PC-9 (cell line): ENCODE data around the gene MACROD2. TPM values are rescaled to one million over a fixed set of nuclear protein-coding genes. Genes with fewer than 3 reads are reported as not detected.

ENCODE experiments used
- BruUV-seq: library from RNA; stranded (reverse); fragments of 400-500 nt; replicated peaks from 2 replicates; lab custom pipeline; 2021; lab: Mats Ljungman, UMichigan
- CTCF ChIA-PET: fragments of 300-600 bp; sonication (Branson Sonifier 250); formaldehyde crosslinking; loops from one replicate; lab custom pipeline; 2022; ENCODE audit warnings: antibody characterized with exemption; lab: Charles Lee
- POLR2A ChIA-PET: fragments of 300-600 bp; sonication (Branson Sonifier 250); formaldehyde crosslinking; loops from one replicate; lab custom pipeline; 2022; ENCODE audit warnings: antibody characterized with exemption; ENCODE audit not compliant: unreplicated experiment; lab: Charles Lee
- DNase-seq, 2 experiments: peaks; one replicate each; pipeline versions ENCODE4 v3.0.0 to v3.0.0-alpha.2; 2015 to 2022; ENCODE audit warnings: mixed read lengths in 1 of 2
- H2AFZ ChIP-seq: fragments of 200-600 bp; sonication (generic); 2 replicates; pipeline ENCODE4 v1.8.1; 2017; ENCODE audit warnings: antibody characterized with exemption
- H3F3A ChIP-seq: fragments of 200-600 bp; sonication (generic); 2 replicates; pipeline ENCODE4 v1.8.1; 2017; ENCODE audit warnings: antibody characterized with exemption, mild to moderate bottlenecking, low read depth; ENCODE audit not compliant: insufficient read depth
- H3K27ac ChIP-seq: fragments of 200-600 bp; sonication (generic); 2 replicates; pipeline ENCODE4 v1.6.1; 2016; ENCODE audit warnings: mixed run types
- H3K27me3 ChIP-seq: fragments of 200-600 bp; sonication (generic); 2 replicates; pipeline ENCODE4 v1.6.1; 2016; ENCODE audit warnings: low read depth, mixed run types; ENCODE audit not compliant: insufficient read depth
- H3K36me3 ChIP-seq: fragments of 200-600 bp; sonication (generic); 2 replicates; pipeline ENCODE4 v1.6.1; 2016; ENCODE audit warnings: low read depth, mixed run types
- H3K4me1 ChIP-seq: fragments of 200-600 bp; sonication (generic); replicated peaks from 2 replicates; pipeline ENCODE4 v1.6.1; 2016; ENCODE audit warnings: mixed run types; ENCODE audit not compliant: insufficient read depth
- H3K4me2 ChIP-seq: fragments of 200-600 bp; sonication (generic); 2 replicates; pipeline ENCODE4 v1.6.1; 2017; ENCODE audit warnings: mixed run types
- H3K4me3 ChIP-seq: fragments of 200-600 bp; sonication (generic); 2 replicates; pipeline ENCODE4 v1.6.1; 2016; ENCODE audit warnings: mixed run types
- H3K79me2 ChIP-seq: fragments of 200-600 bp; sonication (generic); 2 replicates; pipeline ENCODE4 v1.6.1; 2017; ENCODE audit warnings: low read depth, mixed run types
- H3K9me2 ChIP-seq: fragments of 200-600 bp; sonication (generic); 2 replicates; pipeline ENCODE4 v1.8.1; 2017; ENCODE audit warnings: mild to moderate bottlenecking; ENCODE audit not compliant: insufficient read depth
- H3K9me3 ChIP-seq: fragments of 200-600 bp; sonication (generic); 2 replicates; pipeline ENCODE4 v1.8.1; 2016; ENCODE audit warnings: low read depth; ENCODE audit not compliant: insufficient read depth
- H4K20me1 ChIP-seq: fragments of 200-600 bp; sonication (generic); 2 replicates; pipeline ENCODE4 v1.8.1; 2017; ENCODE audit not compliant: insufficient read depth
- EZH2 ChIP-seq: fragments of 200-600 bp; sonication (generic); IDR thresholded peaks from 2 replicates; pipeline ENCODE4 v1.8.0; 2017; ENCODE audit warnings: antibody characterized with exemption, low read depth
- intact Hi-C: fragments of 100-400 bp; cut with micrococcal nuclease; formaldehyde crosslinking; loops from one replicate; pipeline ENCODE4 v1.10.0; 2022; ENCODE audit not compliant: unreplicated experiment
- total RNA-seq: library from RNA; stranded (reverse); gene quantifications from 2 replicates; pipeline ENCODE4 v1.2.3, GENCODE V29; 2021
- TF ChIP-seq, protein P1 (sequence below): fragments of 200-600 bp; sonication (generic); conservative IDR thresholded peaks from 2 replicates; pipeline ENCODE4 v1.6.1; 2017; ENCODE audit warnings: mixed run types, antibody characterized with exemption, mild to moderate bottlenecking, moderate library complexity

Gene MACROD2
- total RNA-seq, 1 experiment from 2014 or later: 11.4 TPM

GRCh38 chr20:15613530-15613929 is 1618.2 kb downstream of the MACROD2 start:
- no TSS peak for BruUV-seq
- Histone ChIP-seq H3K79me2 (no peaks in the 10 kb centered on the region), H3K9me3 (no peaks in the 10 kb centered on the region), H3K4me3 (no peak overlapping the region), H3K9me2 (no peaks in the 10 kb centered on the region), H3K27me3 (no peaks in the 10 kb centered on the region), H3K4me2 (no peak overlapping the region), H3K27ac (no peak overlapping the region), H2AFZ (no peak overlapping the region), H4K20me1 (no peaks in the 10 kb centered on the region), H3F3A (no peaks in the 10 kb centered on the region), H3K4me1 (no peaks in the 10 kb centered on the region), H3K36me3 (no peaks in the 10 kb centered on the region)
- intact Hi-C loops: no loop called here
- ChIA-PET CTCF (no interaction called here), POLR2A (no interaction called here)
- no peak for DNase-seq
- TF ChIP-seq, protein P1, sequence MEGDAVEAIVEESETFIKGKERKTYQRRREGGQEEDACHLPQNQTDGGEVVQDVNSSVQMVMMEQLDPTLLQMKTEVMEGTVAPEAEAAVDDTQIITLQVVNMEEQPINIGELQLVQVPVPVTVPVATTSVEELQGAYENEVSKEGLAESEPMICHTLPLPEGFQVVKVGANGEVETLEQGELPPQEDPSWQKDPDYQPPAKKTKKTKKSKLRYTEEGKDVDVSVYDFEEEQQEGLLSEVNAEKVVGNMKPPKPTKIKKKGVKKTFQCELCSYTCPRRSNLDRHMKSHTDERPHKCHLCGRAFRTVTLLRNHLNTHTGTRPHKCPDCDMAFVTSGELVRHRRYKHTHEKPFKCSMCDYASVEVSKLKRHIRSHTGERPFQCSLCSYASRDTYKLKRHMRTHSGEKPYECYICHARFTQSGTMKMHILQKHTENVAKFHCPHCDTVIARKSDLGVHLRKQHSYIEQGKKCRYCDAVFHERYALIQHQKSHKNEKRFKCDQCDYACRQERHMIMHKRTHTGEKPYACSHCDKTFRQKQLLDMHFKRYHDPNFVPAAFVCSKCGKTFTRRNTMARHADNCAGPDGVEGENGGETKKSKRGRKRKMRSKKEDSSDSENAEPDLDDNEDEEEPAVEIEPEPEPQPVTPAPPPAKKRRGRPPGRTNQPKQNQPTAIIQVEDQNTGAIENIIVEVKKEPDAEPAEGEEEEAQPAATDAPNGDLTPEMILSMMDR: no peak
- no peak for TF ChIP-seq EZH2

DNA sequence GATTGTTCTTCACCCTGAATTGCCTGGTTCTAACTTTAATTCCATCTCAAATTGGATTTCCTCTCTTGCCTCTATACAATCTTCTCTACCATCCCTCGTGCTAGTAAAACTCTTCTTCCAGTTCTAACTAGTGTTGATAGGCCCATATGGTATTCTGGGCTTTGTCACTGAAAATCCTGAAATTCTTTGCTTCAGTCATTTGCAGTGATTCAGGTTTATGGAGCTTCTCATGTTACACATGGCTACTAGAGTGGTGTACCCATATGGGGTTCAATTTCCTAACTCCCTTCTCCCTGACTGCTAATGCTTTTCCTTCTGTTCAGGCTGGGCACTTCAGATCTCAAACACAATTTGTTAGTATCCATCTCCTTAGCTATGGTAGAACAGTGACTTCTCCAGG is 1621.3 kb downstream of the MACROD2 start:
- no peak for DNase-seq

DNA sequence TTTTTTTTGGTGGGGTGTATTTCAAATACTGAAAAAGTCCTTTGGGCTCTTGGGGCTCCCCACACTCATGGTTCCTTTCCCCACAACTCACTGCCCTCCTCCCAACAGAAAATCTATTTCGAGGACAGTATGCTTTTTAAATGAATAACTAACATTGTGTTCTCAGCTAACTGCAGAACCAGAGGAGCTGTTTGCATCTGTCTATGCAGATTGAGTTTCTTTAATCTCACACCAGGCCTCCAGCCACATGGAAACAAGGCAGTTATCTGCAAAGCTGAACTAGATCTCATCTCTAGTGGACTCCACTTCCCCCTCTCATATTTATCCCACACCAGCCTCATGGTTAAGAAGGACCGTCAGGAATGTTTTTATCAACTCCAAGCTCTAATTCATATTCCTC is 1622.8 kb downstream of the MACROD2 start:
- BruUV-seq: no TSS peak
- Histone ChIP-seq H3K79me2 (no peaks in the 10 kb centered on the region), H2AFZ (no peak overlapping the region), H3K9me3 (no peaks in the 10 kb centered on the region), H3K4me2 (no peak overlapping the region), H3K4me1 (no peaks in the 10 kb centered on the region), H3K9me2 (no peaks in the 10 kb centered on the region), H3K4me3 (no peak overlapping the region), H4K20me1 (no peaks in the 10 kb centered on the region), H3K27me3 (no peaks in the 10 kb centered on the region), H3F3A (no peaks in the 10 kb centered on the region), H3K27ac (no peak overlapping the region), H3K36me3 (no peaks in the 10 kb centered on the region)
- intact Hi-C loops: no loop called here
- no peak for DNase-seq
- ChIA-PET POLR2A (no interaction called here), CTCF (no interaction called here)
- TF ChIP-seq EZH2: no peak
- TF ChIP-seq, protein P1: no peak

More for the DNA sequence above, 1621.3 kb downstream of the MACROD2 start:
- BruUV-seq: no TSS peak
- H3K9me3 ChIP-seq: no peaks in the 10 kb centered on the region
- ChIA-PET POLR2A (interaction anchor here (0.6 kb wide), 1 partner anchor 936 kb away, joined by 3 read pairs; no protein-coding TSS in a partner anchor), CTCF (no interaction called here)
- H3K4me1 ChIP-seq: no peaks in the 10 kb centered on the region
- H3K36me3 ChIP-seq: no peaks in the 10 kb centered on the region
- no peaks in the 10 kb centered on the region for H3K27me3 ChIP-seq
- intact Hi-C loops: no loop called here
- no peaks in the 10 kb centered on the region for H3K9me2 ChIP-seq
- H3K27ac ChIP-seq: no peak overlapping the region
- H3K4me3 ChIP-seq: no peak overlapping the region
- no peak overlapping the region for H3K4me2 ChIP-seq
- no peak overlapping the region for H2AFZ ChIP-seq
- TF ChIP-seq, protein P1: no peak
- TF ChIP-seq EZH2: no peak
- no peaks in the 10 kb centered on the region for H3K79me2 ChIP-seq
- no peaks in the 10 kb centered on the region for H3F3A ChIP-seq
- no peaks in the 10 kb centered on the region for H4K20me1 ChIP-seq
